ENCODE measurements around the gene ZMAT5.

The ZMAT5 gene

DNA sequence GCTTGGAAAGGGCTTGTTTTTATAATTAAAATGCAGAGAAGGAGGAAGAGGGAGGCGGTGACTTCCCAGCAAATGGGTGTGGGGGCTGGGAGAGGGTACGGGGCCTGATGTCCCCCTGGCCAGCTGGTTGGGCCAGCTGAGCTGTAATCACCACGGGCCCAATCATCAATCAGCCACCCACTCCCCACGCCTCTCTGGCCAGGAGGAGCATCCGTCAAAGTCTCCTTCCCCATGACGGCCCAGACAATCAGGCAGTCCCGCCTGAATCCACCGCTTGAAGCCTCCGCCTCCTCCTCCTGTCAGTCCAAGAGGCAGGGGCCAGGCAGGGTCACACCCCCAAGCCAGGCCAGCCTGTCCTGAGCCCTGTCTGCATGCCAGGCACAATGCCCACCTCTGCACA, 60.3 kb downstream of the ZMAT5 start:
- DNase-seq (ENCODE audit: low read depth): no peak

DNA sequence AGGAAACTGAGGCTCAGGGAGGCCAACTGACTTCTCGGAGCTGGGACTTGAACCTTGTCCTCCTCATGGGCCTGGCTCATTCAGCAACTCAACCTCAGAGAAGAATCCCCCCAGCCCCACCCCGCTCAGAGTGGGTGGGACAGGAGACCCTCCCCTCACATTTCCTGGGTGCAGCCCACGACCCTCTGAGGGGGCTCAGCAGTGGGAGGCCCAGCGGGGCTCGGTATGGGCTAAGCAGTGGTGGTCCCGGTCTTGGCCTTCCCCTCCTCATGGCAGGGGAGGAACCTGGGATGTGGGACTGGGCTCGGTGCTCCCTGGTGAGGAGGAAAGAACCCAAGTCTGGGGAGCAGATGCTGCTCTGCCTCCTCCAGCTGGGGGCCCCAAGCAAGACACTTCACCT, 61.2 kb downstream of the ZMAT5 start:
- DNase-seq (ENCODE audit: low read depth): no peak

DNA sequence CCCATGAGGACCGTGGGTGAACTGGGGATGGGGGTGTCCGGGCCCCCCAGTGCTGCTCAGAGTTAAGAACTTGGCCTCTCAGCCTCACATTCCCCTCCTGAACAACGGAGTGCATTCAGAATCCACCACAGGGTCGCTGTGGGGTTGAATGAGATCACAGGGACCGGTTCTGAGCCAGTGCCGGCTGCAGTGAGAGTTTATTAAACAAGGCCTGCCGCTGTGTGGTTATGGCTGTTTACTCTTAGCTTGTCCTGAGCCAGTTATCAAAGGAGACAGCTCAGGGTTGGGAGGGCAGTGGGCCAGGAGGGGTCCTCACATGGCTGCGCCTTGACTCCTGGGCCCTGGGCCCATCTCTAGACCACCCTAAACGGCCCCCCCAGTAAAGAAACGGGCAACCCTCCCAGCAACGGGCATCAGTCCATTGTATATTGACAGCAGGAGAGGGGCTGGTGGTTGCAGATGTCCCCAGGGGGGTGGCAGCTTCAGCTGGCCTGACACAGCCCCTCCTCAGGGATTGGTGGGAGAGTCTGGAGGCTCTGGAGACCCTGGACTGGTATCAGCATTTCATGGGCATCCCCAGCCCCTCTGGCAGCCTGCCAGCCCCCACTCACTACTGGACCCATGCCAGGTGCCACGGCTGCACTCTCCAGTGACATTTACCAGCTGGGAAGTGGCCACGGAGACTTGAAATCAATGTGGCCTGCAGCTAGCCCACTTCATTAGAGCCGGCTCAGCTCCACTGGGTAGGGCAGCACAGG, 62.1 kb downstream of the ZMAT5 start:
- no peak for DNase-seq (ENCODE audit: low read depth)

DNA sequence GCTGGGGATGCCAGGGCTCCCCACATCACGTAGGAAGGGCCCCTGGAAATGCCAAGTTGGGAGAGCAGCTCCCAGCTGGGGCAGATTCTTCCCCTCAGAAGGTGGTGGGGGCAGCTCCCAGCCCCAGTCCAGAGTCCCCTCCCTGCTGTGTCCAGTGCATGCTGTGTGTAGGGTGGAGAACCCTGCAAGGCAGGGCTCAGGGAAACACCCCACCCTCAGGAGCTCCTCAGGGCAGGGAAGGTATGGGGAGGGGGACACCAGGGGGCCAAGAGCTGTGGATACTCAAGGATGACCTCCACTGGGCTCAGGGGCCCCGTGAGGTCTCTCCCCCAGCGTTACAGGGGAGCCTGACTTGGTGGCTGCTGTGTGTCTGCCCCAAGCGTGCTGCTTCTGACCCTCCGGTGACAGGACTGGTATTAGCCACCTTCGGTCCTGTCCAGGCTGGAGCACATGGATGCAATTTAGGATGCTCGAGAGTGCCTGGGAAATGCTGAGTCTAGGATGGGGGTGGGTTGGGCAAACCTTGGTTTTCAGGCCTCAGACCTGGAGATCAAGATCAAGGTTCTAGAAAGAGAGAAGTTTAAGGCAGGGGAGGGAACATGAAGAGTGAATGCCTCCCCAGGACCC, 63.1 kb downstream of the ZMAT5 start:
- no peak for DNase-seq (ENCODE audit: low read depth)

DNA sequence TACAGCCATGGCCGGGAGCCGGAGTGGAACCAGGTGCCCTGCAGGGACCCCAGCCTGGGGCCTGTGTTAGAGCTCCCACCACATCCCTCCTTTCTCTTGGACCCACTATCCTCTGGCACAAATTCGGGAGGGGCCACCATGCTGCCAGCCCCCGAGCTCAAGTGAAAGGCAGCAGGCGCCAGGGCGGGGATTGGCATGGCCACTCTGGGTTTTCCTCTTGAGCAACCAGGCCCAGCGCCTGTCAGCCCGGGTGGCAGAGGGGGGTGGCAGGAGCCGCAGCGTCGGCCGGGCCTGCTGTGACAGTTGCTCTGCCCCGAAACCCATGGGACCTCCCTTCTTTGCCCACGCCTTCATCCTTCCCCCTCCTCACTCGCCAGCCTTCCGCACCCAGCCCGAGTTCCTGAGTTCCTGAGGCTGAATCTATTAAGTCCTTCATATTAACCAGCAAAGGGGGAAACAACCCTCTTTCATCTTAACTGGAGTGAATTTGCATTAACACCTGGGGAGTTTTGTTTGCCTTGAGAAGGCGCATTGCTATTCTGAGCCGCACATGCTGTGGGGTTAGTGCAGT, 63.8 kb downstream of the ZMAT5 start:
- DNase-seq (ENCODE audit: low read depth): no peak

DNA sequence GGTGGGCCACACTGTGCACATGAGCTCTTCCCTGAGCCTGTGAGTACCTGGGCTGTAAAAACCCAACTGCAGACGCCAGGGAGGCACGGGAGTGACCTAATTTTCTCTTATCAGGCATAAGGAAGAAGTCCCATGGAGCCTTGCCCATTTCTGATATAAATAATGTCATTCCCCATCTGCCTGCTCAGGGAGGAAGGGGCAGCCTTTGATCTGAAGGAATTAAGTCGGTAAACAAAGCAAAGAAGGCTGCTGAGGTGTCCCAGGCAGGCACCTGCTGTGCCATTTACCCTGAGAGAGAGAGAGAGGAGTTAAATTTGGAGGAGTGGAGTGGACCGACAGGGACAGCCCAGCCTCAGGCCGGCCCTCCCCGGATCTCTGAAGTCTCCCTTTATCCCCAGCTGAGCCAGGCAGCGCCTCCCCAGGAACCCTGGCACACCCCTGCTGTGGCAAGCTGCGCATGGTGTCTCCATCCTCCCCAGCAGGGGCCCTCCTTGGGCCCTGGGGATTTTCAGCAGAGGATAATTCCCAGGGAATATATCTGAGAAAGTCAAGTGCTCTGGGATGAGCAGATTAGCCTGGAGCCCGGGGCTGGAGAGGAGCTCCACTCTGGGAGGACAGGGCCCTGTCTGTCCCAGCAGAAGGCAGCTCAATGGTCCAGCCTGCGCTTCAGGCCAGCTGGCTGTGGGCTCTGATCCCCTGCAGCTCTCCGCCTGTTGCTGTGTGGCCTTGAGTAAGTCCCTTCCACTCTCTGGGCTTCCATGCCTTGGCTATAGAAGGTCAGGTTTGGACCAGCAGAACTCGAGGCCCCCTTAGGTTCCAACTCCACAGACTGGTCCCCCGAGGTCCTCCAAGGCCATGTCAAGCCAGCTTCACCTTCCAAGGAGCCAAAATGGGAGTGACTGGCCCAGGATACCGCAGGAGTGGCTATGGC, 64.5 kb downstream of the ZMAT5 start:
- no peak for DNase-seq (ENCODE audit: low read depth)

DNA sequence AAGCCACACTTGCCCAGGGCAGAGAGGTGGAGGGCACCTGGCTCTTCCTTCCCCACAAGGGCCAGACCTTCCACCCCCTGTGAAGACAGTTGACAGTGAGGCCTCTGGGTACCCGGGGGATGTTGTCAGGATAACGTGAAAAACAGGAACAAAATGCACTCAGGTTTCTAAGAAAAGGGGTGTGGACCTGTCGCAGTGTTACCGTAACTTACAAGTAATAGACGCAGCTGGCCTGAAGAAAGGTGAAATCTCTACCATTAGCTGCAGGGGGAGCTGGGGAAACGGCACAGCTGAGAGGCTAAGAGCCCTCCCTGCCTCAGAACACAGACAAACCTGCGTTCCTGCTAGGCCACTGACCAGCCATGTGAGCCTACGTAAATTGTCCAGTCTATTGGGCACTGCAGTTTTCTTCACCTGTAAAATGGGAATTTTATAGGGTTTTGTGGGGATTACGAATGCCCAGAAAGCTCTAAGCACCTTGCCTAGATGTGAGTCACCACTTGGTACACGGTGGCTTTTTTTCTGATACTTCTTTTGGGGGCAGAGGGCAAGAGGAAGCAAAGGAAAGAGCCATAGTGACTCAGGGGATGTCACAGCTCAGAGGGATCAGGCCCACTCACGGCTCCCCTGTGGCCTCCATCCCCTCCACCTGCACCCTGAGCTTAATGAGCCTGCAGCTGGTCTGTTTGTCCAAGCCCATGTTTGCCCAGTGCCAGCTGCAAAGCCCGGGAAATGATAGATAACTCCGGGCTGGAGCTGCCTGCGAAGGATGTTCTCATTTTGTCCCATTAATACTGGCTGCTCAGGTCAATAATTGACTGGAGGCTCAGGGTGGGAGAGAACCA, 65.4 kb downstream of the ZMAT5 start:
- DNase-seq (ENCODE audit: low read depth): no peak

DNA sequence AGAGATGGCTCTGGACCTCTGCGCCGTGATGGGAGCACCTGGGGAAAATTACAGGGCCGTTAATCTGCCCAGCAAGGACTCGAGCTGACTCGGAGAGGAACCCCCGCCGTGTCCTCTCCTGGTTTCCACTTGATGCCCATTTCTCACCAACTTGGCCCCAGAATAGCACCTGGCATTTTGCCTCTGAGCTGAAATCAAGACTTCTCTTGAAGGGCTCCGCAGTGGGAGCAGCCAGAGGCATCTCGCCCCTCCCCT, 66.0 kb downstream of the ZMAT5 start:
- DNase-seq (ENCODE audit: low read depth): no peak

DNA sequence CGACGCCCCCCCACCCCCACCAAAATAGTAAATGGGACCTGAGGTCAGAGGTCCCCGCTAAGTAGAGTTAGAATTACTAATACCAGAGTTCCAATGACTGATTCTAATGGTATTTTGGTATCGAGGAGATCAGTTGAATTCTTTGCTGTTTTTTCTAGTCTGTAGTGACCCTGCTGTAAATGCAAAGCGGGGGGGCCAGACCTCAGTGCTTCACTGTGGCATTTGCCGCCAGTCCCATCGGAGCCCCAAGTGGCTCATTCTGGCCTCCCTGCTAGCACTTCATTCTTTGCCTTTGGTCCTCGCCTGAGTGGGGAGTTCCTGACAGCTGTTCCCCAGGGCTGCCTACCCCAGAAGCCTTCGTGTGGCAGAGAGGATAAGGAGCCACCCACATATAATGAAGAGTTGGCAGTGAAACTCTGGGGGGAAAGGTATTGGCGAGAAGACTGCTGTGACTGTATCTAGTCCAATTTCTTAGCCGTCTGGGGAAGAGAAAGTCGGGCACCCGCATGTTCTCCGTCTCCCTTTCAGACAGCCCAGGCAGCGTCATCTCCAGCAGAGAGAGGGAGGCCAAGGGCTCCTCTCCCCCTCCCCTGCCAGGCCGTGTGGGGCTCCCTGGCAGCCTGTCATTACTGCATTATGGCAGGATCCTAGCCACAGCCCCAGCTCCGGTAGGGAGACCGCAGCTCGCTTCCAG, 66.5 kb downstream of the ZMAT5 start:
- DNase-seq (ENCODE audit: low read depth): no peak

DNA sequence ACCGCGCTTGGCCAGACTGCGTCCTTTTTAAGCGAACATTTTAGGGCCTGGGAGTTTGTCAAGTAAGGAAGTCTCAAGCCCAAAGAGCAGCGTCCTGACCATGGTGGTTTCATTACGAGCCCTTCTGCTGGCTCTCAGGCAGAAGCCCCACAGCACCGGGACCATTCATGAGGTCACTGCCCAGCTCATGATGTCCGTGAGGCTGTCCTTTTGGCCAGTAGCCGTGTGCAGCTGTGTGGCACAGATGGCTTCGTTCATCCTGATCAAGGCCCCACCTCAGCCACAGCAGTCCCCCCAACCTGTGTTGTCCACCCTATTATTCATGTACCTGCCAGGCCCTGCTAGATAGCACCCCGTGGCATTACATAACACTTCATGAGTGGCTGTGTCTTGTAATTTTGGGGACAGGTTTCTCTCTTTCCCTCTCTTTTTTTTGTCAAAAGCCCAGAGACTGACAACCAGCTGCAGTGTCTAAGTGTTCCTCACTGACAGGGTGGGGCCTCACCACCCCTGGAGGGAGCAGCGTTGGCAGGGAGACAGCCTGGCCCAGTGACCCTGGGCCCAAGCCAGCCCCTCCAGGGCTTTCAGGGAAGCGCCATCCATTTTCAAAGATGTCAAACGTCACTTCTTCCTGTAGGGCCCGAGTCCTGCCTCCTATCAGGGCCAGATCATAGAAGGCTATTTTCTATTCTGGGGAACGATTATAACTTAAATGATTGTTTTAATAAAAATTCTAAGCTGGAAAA, 68.8 kb downstream of the ZMAT5 start:
- DNase-seq (ENCODE audit: low read depth): no peak

DNA sequence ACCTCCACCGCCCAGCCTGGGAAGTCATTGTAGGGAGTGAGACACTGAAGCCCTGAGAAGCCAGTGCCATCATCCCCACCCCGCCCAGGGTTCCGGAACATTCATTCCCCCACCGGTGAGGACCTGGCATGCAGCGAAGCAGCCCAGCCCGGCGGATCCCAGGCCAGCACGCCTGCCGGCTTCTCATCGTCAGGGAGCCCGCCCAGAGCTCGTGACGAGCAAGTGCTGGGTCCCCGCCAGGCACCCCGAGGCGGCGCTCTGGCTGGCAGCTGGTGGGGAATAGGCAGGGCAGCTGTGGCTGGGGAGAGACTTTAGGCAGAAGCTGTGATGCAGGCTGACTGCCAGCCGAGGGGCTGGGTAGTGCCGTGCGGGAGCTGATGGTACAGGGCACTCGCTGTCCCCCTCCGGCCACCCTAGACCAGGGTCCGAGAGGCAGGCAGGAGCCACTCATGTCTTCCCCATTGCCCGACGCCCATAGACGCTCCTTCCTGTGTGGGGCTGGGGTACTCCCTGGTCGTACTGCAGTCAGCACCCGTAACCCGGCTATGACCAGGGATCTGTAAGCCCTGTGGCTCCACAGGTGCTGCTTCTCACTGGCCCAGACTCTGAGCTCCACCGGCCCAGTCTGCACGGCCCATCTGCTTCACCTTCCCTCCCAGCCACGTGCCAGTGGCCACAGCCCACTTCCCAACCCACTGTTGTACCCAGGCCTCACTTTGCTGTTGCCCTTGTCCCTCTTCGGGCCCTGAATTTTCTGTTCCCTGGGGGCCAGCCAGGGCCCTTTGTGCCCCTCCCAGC, 71.5 kb downstream of the ZMAT5 start:
- no peak for DNase-seq (ENCODE audit: low read depth)

DNA sequence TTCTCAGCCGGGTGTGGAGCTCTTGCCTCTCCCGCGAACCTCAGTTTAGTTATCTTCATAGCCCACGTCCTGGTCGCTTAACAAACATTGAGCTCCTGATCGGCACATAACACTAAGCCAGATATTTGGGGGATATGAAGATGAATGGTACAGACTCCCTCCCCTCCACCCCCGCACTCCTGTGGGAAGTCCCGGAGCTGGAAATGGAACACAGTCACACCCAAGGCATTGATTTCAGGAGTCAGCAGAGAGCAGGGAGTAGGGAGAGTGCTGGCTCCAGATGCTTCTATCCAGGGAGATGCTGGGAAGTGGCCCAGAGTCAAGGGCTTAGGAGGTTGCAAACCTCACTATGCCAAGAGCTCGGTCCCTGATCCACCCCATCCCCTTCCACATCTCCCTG, 73.1 kb downstream of the ZMAT5 start:
- DNase-seq (ENCODE audit: low read depth): no peak

DNA sequence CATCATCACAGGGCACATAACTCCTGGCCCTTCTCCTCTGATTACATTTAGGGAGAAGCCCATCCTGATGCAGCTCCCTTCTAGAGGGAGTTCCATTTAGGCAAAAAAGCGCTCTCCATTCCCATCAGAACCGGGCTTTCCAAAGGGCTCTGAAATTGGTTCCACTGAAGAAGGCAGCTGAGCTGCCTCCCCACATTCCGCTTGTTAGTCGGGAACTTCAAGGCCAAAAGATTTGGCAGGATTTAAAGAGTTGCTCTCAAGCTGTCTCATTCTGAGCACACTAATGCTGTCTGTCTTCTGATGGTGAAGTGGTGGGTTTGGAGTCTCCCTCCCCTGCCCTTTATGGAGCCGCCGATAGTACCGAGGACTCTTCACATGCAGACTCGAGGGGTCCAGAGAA, 73.6 kb downstream of the ZMAT5 start:
- DNase-seq (ENCODE audit: low read depth): no peak

DNA sequence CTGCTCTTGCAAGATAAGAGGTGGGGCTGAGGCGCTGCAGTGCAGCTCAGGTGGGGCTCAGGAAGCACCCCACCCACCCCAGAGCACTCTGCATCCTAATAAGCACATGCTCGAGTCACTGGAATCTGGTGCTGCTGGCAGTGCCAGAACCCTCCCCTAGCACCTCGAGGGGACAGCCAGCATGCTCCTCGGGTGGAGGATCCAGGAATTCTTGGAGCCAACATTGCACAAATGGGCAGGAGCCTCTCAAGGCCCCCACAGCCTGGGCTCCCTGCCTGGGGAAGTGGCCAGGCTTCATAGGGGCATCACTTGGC, 74.5 kb downstream of the ZMAT5 start:
- DNase-seq (ENCODE audit: low read depth): no peak

DNA sequence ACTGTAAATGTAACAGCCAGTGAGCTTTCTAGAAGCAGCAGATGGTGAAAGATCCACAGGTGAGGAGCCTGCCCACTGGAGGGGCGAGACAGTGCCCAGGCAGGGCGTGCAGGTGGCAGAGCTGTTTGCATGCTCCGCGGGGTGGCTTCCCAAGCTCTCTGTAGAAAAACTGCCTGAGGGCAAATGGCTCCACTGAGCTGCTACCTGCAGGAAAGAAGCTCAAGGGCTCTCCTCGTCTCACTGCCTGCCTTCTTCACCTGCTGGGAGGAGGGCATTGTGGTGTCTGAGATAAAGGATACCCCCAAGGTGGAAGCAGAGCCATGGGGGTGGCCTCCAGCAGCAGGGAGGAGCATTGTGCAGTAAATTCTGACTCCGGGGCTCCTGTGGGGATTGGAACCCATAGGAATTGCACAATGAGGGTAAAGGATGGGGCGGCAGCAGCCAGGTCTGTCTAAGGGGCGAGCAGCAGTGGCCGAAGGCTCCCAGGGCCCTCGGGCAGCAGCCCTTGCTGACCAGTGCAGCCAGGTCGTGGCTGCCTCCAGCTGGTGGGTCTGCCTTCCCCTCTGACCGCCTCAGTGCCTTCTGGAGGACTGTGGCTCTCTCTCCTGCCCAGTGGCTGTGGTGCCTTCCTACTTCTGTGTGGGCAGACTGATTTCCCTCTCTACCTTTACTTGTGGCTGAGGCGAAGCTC, 75.0 kb downstream of the ZMAT5 start:
- DNase-seq (ENCODE audit: low read depth): no peak

DNA sequence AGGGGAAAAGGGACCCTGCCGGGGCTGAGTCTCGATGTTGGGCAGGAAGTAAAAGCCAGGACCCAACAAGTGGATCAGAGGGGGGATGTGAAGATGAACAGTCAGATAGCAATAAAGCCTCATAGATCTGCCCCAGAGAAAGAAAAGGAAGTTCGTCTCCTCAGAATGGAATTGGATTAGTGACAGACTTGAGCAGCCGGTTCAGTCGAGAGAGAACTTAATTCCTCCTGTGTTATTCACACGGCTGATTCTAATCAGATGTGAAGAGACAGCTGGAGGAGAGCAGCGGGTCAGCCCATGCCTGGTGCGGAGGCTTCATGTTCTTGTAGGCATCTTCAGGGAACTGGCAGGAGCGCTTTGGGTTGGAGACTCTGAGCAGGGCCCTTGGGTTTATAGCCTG, 76.3 kb downstream of the ZMAT5 start:
- DNase-seq (ENCODE audit: low read depth): no peak

DNA sequence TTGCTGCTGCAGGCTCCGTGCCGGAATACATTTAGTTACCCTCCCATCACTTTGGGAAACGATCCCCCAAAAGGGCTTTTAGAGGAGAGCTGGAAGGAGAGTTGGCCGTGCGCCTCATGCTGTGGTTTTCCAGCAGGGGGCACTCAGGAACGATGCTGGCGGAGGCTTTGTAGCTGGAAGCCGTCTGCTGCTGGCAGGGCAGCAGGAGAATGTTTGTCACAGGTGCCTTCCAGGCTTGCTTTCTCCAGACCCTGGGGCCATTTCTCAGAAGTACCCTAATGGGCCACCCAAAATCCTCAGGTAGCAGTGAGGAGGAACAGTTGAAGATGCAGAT, 77.0 kb downstream of the ZMAT5 start:
- DNase-seq (ENCODE audit: low read depth): no peak

DNA sequence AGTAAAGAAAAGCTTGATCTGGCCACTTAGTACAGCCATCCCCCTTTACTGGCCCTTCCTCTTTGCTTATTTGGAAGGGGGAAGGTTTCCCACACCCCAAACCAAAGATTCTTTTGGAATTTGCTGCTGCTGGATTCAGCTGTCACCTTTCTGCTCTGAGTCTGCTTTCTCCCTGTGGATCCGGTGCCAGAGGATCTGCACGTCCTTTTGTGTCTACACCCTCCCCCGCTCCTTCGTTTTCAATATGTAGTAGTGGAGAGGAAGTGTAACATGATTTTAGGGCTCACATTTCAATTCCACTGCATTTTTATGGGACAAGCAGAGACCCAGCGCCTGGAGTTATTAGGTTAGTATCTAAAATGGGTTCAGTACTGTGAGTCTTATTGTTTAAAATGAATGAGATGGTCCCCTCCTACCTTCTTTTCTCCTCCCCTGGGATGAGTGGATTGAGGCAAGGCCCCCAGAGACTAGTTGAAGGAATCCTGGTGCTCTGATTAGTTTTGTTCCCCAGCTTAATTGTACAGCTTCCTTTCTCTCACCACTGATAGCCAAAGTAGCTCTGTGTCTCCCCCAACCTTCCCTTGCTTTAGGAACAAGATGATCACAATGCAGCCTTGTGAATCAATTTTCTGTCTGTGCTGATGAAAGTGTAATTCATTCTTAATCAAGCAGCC, 77.5 kb downstream of the ZMAT5 start:
- no peak for DNase-seq (ENCODE audit: low read depth)

DNA sequence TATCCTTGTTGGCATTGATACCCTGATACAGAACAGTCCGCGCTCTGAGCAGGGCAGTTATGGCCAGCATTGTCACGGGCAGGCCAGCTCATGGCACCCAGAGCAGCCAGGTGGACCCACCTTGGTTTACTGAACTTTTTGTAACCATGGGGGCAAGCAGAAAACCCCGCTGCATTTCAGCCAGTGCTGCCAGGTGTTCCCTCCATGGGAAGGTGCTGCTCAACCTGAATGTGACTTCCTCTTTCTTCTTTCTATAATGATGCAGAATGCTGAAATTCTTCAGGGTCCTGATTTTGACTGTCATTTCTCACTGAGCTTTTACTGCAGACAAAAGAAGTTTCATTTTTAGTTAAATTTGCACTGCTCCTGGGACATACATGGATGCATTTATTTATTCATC, 82.6 kb downstream of the ZMAT5 start:
- DNase-seq (ENCODE audit: low read depth): no peak

All from activated gamma-delta T cell treated with anti-CD3 and anti-CD28 coated beads, Interleukin-2, amount 50 U/mL, for 16 hours (primary cell).